ENCODE measurements around the gene SVEP1. TPM values are rescaled to one million over a fixed set of nuclear protein-coding genes. Genes with fewer than 3 reads are reported as not detected.

The SVEP1 gene
- total and polyA plus RNA-seq, 2 of the 13 experiments (the other 11 are each of a cell fraction or from before 2014, with no cell fraction given): not detected

DNA sequence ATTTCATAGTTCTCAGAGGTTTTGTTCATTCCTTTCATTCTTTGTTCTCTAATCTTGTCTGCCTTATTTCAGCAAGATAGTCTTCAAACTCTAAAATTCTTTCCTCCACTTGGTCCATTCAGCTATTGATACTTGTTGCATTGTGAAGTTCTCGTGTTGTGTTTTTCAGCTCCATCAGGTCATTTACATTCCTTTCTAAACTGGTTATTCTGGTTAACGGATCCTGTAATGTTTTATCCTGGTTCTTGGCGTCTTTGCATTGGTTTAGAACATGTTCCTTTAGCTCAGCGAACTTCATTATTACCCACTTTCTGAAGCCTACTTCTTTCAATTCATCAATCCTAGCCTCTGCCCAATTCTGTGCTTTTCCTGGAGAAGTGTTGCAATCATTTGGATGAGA lies 196.8 kb downstream of the SVEP1 start (continued):
- TF ChIP-seq, protein P1, sequence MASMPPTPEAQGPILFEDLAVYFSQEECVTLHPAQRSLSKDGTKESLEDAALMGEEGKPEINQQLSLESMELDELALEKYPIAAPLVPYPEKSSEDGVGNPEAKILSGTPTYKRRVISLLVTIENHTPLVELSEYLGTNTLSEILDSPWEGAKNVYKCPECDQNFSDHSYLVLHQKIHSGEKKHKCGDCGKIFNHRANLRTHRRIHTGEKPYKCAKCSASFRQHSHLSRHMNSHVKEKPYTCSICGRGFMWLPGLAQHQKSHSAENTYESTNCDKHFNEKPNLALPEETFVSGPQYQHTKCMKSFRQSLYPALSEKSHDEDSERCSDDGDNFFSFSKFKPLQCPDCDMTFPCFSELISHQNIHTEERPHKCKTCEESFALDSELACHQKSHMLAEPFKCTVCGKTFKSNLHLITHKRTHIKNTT (CRISPR knock-in tag; IDR thresholded peaks at IDR 0.05): no peak
- TF ChIP-seq SCMH1 (CRISPR knock-in tag; IDR thresholded peaks at IDR 0.05; ENCODE audit: borderline replicate concordance) (no peak), ZNF510 (CRISPR knock-in tag; IDR thresholded peaks at IDR 0.05; ENCODE audit: low read depth) (no peak), SETDB1 (CRISPR knock-in tag; IDR thresholded peaks at IDR 0.05; ENCODE audit: borderline replicate concordance) (no peak)

DNA sequence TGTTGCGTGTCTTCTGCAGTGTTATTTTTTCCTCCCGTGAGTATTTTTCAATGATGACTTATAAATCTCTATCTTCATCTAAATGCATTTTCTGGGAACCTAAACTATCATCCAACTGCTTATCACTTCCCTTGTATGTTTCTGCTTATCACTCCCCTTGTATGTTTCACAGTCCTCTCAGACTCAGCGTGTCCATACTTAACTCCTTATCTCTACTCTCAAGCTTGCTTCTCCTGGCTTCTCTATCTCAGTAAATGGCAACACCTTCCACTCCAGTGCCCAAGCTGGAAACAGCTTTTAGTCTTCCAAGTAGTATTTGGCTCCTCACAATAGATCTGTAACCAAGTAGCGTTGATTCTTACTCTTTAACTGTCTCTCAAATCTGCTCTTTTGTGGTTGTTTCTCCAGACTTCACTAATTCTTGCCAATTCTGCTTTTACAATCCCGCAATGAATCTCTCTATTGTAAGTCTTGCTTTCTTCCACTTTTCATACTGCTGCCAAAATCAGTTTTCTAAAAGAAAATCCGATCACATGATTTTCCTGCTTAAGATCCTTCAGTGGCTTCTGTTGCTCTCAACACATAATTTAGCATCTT lies 208.0 kb downstream of the SVEP1 start:
- POLR2A ChIA-PET: no interaction called here
- BruUV-seq (replicated peaks): no TSS peak
- FAIRE-seq: no peak
- no peak for ATAC-seq
- H3K4me3 ChIP-seq (replicated peaks in 1 of 3; ENCODE audit: insufficient read depth in 1 of 3, low read depth in 2 of 3, low read length in 3 of 3): no peak overlapping the region
- H3K4me2 ChIP-seq (ENCODE audit: low read depth, low read length): no peak overlapping the region
- no peak overlapping the region for H2AFZ ChIP-seq (ENCODE audit: low read length)
- H4K20me1 ChIP-seq (ENCODE audit: insufficient read depth, low read length): no peaks in the 10 kb centered on the region
- intact Hi-C loops (cut with micrococcal nuclease; ENCODE audit: unreplicated experiment) (no loop called here), in situ Hi-C loops (cut with HindIII; ENCODE audit: extremely low pct_ligation_motif_present, low pct_unique_long_range_greater_than_20kb) (no loop called here)
- WGBS (ENCODE audit: low lambda C conversion rate): 37% methylated on average over 6 of the region's 6 CpGs
- no peak overlapping the region for H3K27ac ChIP-seq (ENCODE audit: extremely low read length, insufficient read depth, low read length)
- DNase-seq (ENCODE audit: low spot score): no peak
- no peaks in the 10 kb centered on the region for H3K9me3 ChIP-seq (ENCODE audit: low read length)
- H3K27me3 ChIP-seq (ENCODE audit: control insufficient read depth in 1 of 2, insufficient read depth in 2 of 2, low read length in 2 of 2): peaks cover 0 to 2% of the 10 kb centered on the region in 2 experiments; a peak in 1 of 5 replicates
- no peaks in the 10 kb centered on the region for H3K36me3 ChIP-seq (replicated peaks in 1 of 2; ENCODE audit: control insufficient read depth in 1 of 2, insufficient read depth in 2 of 2, low read length in 2 of 2)
- CTCF ChIA-PET (ENCODE audit: low intra/inter-chr PET ratio, low total read pairs): no interaction called here
- no peaks in the 10 kb centered on the region for H3K4me1 ChIP-seq (ENCODE audit: insufficient read depth, low read length)
- no peaks in the 10 kb centered on the region for H3K79me2 ChIP-seq (ENCODE audit: insufficient read depth, low read length)
- no peak overlapping the region for H3K9ac ChIP-seq (ENCODE audit: insufficient read depth, low read depth, low read length)
- TF ChIP-seq NR2C2 (CRISPR knock-in tag; IDR thresholded peaks at IDR 0.05; ENCODE audit: borderline replicate concordance): no peak
- no peak for TF ChIP-seq POGZ (CRISPR knock-in tag; IDR thresholded peaks at IDR 0.05)
- TF ChIP-seq HHEX (CRISPR knock-in tag; IDR thresholded peaks at IDR 0.05): no peak
- TF ChIP-seq, protein P2, sequence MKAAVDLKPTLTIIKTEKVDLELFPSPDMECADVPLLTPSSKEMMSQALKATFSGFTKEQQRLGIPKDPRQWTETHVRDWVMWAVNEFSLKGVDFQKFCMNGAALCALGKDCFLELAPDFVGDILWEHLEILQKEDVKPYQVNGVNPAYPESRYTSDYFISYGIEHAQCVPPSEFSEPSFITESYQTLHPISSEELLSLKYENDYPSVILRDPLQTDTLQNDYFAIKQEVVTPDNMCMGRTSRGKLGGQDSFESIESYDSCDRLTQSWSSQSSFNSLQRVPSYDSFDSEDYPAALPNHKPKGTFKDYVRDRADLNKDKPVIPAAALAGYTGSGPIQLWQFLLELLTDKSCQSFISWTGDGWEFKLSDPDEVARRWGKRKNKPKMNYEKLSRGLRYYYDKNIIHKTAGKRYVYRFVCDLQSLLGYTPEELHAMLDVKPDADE (CRISPR knock-in tag; IDR thresholded peaks at IDR 0.05): no peak
- no peak for TF ChIP-seq KMT2B (CRISPR knock-in tag; IDR thresholded peaks at IDR 0.05)
- TF ChIP-seq, protein P3, sequence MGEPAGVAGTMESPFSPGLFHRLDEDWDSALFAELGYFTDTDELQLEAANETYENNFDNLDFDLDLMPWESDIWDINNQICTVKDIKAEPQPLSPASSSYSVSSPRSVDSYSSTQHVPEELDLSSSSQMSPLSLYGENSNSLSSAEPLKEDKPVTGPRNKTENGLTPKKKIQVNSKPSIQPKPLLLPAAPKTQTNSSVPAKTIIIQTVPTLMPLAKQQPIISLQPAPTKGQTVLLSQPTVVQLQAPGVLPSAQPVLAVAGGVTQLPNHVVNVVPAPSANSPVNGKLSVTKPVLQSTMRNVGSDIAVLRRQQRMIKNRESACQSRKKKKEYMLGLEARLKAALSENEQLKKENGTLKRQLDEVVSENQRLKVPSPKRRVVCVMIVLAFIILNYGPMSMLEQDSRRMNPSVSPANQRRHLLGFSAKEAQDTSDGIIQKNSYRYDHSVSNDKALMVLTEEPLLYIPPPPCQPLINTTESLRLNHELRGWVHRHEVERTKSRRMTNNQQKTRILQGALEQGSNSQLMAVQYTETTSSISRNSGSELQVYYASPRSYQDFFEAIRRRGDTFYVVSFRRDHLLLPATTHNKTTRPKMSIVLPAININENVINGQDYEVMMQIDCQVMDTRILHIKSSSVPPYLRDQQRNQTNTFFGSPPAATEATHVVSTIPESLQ (CRISPR knock-in tag; conservative IDR thresholded peaks at IDR 0.05): no peak
- TF ChIP-seq TP53 (CRISPR knock-in tag; conservative IDR thresholded peaks at IDR 0.05): no peak
- no peak for TF ChIP-seq ZFY (CRISPR knock-in tag; IDR thresholded peaks at IDR 0.05)
- no peak for TF ChIP-seq HDAC2 (CRISPR knock-in tag; IDR thresholded peaks at IDR 0.05)
- TF ChIP-seq KLF15 (CRISPR knock-in tag; IDR thresholded peaks at IDR 0.05; ENCODE audit: borderline replicate concordance): no peak
- TF ChIP-seq, protein P4, sequence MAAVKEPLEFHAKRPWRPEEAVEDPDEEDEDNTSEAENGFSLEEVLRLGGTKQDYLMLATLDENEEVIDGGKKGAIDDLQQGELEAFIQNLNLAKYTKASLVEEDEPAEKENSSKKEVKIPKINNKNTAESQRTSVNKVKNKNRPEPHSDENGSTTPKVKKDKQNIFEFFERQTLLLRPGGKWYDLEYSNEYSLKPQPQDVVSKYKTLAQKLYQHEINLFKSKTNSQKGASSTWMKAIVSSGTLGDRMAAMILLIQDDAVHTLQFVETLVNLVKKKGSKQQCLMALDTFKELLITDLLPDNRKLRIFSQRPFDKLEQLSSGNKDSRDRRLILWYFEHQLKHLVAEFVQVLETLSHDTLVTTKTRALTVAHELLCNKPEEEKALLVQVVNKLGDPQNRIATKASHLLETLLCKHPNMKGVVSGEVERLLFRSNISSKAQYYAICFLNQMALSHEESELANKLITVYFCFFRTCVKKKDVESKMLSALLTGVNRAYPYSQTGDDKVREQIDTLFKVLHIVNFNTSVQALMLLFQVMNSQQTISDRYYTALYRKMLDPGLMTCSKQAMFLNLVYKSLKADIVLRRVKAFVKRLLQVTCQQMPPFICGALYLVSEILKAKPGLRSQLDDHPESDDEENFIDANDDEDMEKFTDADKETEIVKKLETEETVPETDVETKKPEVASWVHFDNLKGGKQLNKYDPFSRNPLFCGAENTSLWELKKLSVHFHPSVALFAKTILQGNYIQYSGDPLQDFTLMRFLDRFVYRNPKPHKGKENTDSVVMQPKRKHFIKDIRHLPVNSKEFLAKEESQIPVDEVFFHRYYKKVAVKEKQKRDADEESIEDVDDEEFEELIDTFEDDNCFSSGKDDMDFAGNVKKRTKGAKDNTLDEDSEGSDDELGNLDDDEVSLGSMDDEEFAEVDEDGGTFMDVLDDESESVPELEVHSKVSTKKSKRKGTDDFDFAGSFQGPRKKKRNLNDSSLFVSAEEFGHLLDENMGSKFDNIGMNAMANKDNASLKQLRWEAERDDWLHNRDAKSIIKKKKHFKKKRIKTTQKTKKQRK (IDR thresholded peaks at IDR 0.05; ENCODE audit: low read length): no peak
- no peak for TF ChIP-seq RFXAP (CRISPR knock-in tag; IDR thresholded peaks at IDR 0.05; ENCODE audit: borderline replicate concordance)

Measured in HepG2 (cell line).